ENCODE measurements around the gene DHX16. TPM values are rescaled to one million over a fixed set of nuclear protein-coding genes. Genes with fewer than 3 reads are reported as not detected.

The DHX16 gene
- total RNA-seq, 2 experiments from 2014 or later = 15.9 to 16.1 TPM

DNA sequence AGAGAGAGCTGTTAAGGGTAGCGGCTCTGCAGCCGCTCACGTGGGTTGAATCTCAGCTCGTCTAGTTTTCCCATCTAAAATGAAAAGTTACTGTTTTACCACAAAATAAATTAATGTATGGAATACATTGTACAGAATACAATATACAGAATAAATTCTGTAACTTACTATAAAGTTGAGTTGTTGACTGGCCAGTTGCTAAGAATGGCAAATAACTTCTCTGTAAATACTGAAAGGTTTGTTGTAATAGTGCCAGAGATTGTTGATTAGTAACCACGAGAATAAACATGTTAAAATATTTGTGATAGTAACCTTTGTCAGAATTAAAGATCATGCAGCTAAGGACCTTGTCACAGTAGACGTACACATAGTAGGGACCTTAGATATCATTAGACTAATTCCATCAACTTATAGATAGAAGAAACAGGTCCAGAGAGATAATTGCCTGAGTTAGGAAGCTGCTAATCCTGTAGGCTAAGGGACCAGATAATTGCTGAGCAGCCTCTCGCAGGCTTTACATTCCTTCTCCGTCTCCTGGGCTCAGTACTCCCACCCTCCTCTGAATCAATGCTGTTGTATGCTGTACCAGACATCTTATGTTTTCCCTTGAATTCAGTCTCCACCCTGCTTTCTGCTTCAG, 18.5 kb upstream of the DHX16 start:
- Histone ChIP-seq H3K27me3 (ENCODE audit: control insufficient read depth in 1 of 2, insufficient read depth in 2 of 2, low read length in 2 of 2) (no peaks in the 10 kb centered on the region), H3K4me3 (ENCODE audit: low read length) (peak overlapping the region; percentile 68), H3K36me3 (ENCODE audit: insufficient read depth, low read length) (no peaks in the 10 kb centered on the region), H3K9me3 (ENCODE audit: control insufficient read depth in 1 of 2, insufficient read depth in 1 of 2, low read length in 2 of 2) (no peaks in the 10 kb centered on the region), H3K27ac (ENCODE audit: low read depth in 1 of 2, low read length in 2 of 2) (peak overlapping the region in 1 of 2 donors; percentile 57), H3K4me1 (ENCODE audit: insufficient read depth, low read length) (peaks cover 43% of the 10 kb centered on the region)
- intact Hi-C loops (cut with DNase I, micrococcal nuclease) = no loop called here
- Mint-ChIP-seq H3K27me3 (no peaks in the 10 kb centered on the region), H3K4me1 (ENCODE audit: low read depth) (peaks cover 42% of the 10 kb centered on the region), H3K27ac (peak overlapping the region; percentile 94), H3K4me3 (peak overlapping the region; percentile 88), H3K36me3 (ENCODE audit: low read depth) (peaks cover 1% of the 10 kb centered on the region), H3K9me3 (no peaks in the 10 kb centered on the region)
- ChIA-PET CTCF (interaction anchor here (5.5 to 6.1 kb wide), 2 partner anchors 12 to 40 kb away, joined by 28 to 49 read pairs; no protein-coding TSS in a partner anchor), POLR2A (interaction anchor here (0.6 to 5.2 kb wide), 7 partner anchors 10 to 76 kb away, joined by 3 to 44 read pairs (median 5); partner anchors contain the start of genes MDC1, MRPS18B and PPP1R10)
- TF ChIP-seq, protein P1, sequence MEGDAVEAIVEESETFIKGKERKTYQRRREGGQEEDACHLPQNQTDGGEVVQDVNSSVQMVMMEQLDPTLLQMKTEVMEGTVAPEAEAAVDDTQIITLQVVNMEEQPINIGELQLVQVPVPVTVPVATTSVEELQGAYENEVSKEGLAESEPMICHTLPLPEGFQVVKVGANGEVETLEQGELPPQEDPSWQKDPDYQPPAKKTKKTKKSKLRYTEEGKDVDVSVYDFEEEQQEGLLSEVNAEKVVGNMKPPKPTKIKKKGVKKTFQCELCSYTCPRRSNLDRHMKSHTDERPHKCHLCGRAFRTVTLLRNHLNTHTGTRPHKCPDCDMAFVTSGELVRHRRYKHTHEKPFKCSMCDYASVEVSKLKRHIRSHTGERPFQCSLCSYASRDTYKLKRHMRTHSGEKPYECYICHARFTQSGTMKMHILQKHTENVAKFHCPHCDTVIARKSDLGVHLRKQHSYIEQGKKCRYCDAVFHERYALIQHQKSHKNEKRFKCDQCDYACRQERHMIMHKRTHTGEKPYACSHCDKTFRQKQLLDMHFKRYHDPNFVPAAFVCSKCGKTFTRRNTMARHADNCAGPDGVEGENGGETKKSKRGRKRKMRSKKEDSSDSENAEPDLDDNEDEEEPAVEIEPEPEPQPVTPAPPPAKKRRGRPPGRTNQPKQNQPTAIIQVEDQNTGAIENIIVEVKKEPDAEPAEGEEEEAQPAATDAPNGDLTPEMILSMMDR (IDR thresholded peaks at IDR 0.05) = no peak
- no peak for ATAC-seq (ENCODE audit: poor library complexity)
- no peak for DNase-seq

GRCh38 chr6:30690403-30691207, 17.8 kb upstream of the DHX16 start, which contains the start of gene NRM:
Gene NRM, minus strand, starts transcription at chr6:30690984. Its CDS starts 10 bp downstream, at chr6:30690974.
- H3K36me3 ChIP-seq (ENCODE audit: insufficient read depth, low read length) = no peaks in the 10 kb centered on the region
- peak within 1 kb of the TSS; percentile 68 for H3K4me3 ChIP-seq (ENCODE audit: low read length)
- CTCF ChIA-PET = interaction anchor here (5.5 to 6.1 kb wide), 2 partner anchors 11 to 41 kb away, joined by 28 to 49 read pairs; no protein-coding TSS in a partner anchor
- Mint-ChIP-seq H3K27ac (peak within 1 kb of the TSS; percentile 94), H3K36me3 (ENCODE audit: low read depth) (peaks cover 9% of the 10 kb centered on the region), H3K4me3 (peak within 1 kb of the TSS; percentile 98), H3K9me3 (no peaks in the 10 kb centered on the region), H3K4me1 (ENCODE audit: low read depth) (peaks cover 42% of the 10 kb centered on the region), H3K27me3 (no peaks in the 10 kb centered on the region)
- DNase-seq (peak in 13 of 14 experiments; percentile 37 to 88 (median 68)), ATAC-seq (ENCODE audit: poor library complexity) (peak; percentile 22)
- H3K9me3 ChIP-seq (ENCODE audit: control insufficient read depth in 1 of 2, insufficient read depth in 1 of 2, low read length in 2 of 2) = no peaks in the 10 kb centered on the region
- H3K27ac ChIP-seq (ENCODE audit: low read depth in 1 of 2, low read length in 2 of 2) = peak within 1 kb of the TSS; percentile 28 to 57
- H3K4me1 ChIP-seq (ENCODE audit: insufficient read depth, low read length) = peaks cover 43% of the 10 kb centered on the region
- TF ChIP-seq, protein P1 (IDR thresholded peaks at IDR 0.05) = no peak
- intact Hi-C loops (cut with DNase I, micrococcal nuclease) = no loop called here
- H3K27me3 ChIP-seq (ENCODE audit: control insufficient read depth in 1 of 2, insufficient read depth in 2 of 2, low read length in 2 of 2) = no peaks in the 10 kb centered on the region
- POLR2A ChIA-PET = interaction anchor here (0.6 to 5.2 kb wide), 9 partner anchors 10 to 76 kb away, joined by 3 to 44 read pairs (median 5); partner anchors contain the start of genes MDC1, MRPS18B, PPP1R10 and TUBB

GRCh38 chr6:30689985-30690384, 17.2 kb upstream of the DHX16 start:
- TF ChIP-seq, protein P1 (IDR thresholded peaks at IDR 0.05) = no peak
- no peaks in the 10 kb centered on the region for H3K9me3 ChIP-seq (ENCODE audit: control insufficient read depth in 1 of 2, insufficient read depth in 1 of 2, low read length in 2 of 2)
- peaks cover 15% of the 10 kb centered on the region for H3K36me3 Mint-ChIP-seq (ENCODE audit: low read depth)
- no peak for DNase-seq
- no peaks in the 10 kb centered on the region for H3K27me3 ChIP-seq (ENCODE audit: control insufficient read depth in 1 of 2, insufficient read depth in 2 of 2, low read length in 2 of 2)
- no peaks in the 10 kb centered on the region for H3K9me3 Mint-ChIP-seq
- peak overlapping the region; percentile 68 for H3K4me3 ChIP-seq (ENCODE audit: low read length)
- peaks cover 46% of the 10 kb centered on the region for H3K4me1 Mint-ChIP-seq (ENCODE audit: low read depth)
- POLR2A ChIA-PET = interaction anchor here (0.9 to 5.2 kb wide), 5 partner anchors 9 to 75 kb away, joined by 3 to 44 read pairs (median 8); partner anchors contain the start of genes MDC1 and TUBB
- no peaks in the 10 kb centered on the region for H3K27me3 Mint-ChIP-seq
- peak overlapping the region; percentile 98 for H3K4me3 Mint-ChIP-seq
- ATAC-seq (ENCODE audit: poor library complexity) = no peak
- intact Hi-C loops (cut with DNase I, micrococcal nuclease) = no loop called here
- CTCF ChIA-PET = interaction anchor here (5.5 to 6.1 kb wide), 2 partner anchors 11 to 41 kb away, joined by 28 to 49 read pairs; no protein-coding TSS in a partner anchor
- peak overlapping the region; percentile 94 for H3K27ac Mint-ChIP-seq
- H3K4me1 ChIP-seq (ENCODE audit: insufficient read depth, low read length) = peaks cover 43% of the 10 kb centered on the region
- H3K27ac ChIP-seq (ENCODE audit: low read depth in 1 of 2, low read length in 2 of 2) = peak overlapping the region; percentile 28 to 57
- H3K36me3 ChIP-seq (ENCODE audit: insufficient read depth, low read length) = no peaks in the 10 kb centered on the region
